Measurements from ENCODE around the gene VPS37C. TPM values are rescaled to one million over a fixed set of nuclear protein-coding genes. Genes with fewer than 3 reads are reported as not detected.

The VPS37C gene
- total RNA-seq, 1 experiment from 2014 or later = 23.1 TPM

DNA sequence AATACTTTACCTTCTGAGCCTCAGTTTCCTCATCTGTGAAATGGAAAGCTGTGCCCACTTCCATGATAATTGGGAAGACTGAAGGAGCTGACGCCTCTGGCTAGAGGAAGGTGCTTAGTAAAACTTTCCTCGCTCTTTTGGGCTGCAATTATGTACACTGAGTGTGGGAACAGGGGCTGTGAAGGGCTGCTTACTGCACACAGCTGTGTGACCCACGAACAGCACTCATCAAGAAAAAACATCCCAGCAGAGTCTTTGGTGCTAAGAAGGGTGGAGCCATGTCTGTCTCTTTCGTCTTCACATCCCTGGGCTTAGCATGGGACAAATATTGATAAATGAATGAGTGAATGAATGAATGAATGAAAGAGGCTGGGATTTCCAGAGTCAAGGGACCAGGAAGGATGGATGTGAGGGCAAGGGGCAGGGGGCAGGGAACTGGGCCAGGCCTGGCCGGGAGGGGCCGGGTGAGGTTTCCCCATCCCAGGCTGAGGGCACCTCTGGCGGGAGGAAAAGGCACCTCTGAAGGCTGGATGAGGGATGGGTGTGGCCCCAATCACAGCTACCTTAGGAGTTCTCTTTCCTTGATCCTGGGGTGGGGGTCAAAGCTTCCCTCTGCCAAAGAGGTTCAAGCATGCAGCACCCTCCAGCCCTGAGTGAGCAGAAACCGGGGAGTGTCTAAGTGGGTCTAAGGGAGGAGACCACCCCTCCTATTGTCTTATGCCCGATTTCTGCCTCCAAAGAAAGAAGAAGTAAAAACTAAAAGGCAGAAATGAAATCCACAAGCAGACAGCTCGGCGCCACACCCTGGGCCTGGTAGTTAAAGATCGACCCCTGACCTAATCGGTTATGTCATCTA, 68.1 kb downstream of the VPS37C start:
- POLR2A ChIA-PET = no interaction called here
- no peak for DNase-seq (ENCODE audit: low read depth, low spot score)

More for the DNA sequence above, 68.1 kb downstream of the VPS37C start:
- H3K27ac ChIP-seq (ENCODE audit: low read depth, low read length) = no peak overlapping the region
- H3K4me3 ChIP-seq (replicated peaks in 1 of 2; ENCODE audit: low read depth in 1 of 2, low read length in 2 of 2) = no peak overlapping the region
- no peak overlapping the region for H3K9ac ChIP-seq (ENCODE audit: low read length)
- no peaks in the 10 kb centered on the region for H3K9me3 ChIP-seq (ENCODE audit: control insufficient read depth in 1 of 2, insufficient read depth in 1 of 2, low read depth in 1 of 2, low read length in 2 of 2)
- H3K27me3 ChIP-seq (ENCODE audit: insufficient read depth, low read length) = no peaks in the 10 kb centered on the region
- BruUV-seq (replicated peaks) = no TSS peak
- no peaks in the 10 kb centered on the region for H3K79me2 ChIP-seq (ENCODE audit: insufficient read depth, low read length)
- no peaks in the 10 kb centered on the region for H4K20me1 ChIP-seq (ENCODE audit: insufficient read depth)
- H2AFZ ChIP-seq (ENCODE audit: low read depth, low read length, poor library complexity, severe bottlenecking) = no peak overlapping the region
- ATAC-seq = no peak
- intact Hi-C loops (cut with micrococcal nuclease) = no loop called here
- H3K4me2 ChIP-seq (ENCODE audit: low read length) = no peak overlapping the region
- ChIA-PET RAD21 (ENCODE audit: low non-redundant PET in 1 of 2, low total read pairs in 2 of 2, uncharacterized antibody in 2 of 2, unreplicated experiment in 2 of 2) (no interaction called here), CTCF (no interaction called here)
- H3K9me2 ChIP-seq (ENCODE audit: insufficient read depth) = no peaks in the 10 kb centered on the region
- H3K4me1 ChIP-seq (ENCODE audit: control insufficient read depth in 1 of 2, insufficient read depth in 2 of 2, low read length in 2 of 2) = peaks cover 0 to 6% of the 10 kb centered on the region in 2 experiments; a peak in 2 of 4 replicates
- H3K36me3 ChIP-seq (ENCODE audit: control insufficient read depth in 1 of 2, insufficient read depth in 2 of 2, low read length in 2 of 2) = no peaks in the 10 kb centered on the region
- TF ChIP-seq, protein P1, sequence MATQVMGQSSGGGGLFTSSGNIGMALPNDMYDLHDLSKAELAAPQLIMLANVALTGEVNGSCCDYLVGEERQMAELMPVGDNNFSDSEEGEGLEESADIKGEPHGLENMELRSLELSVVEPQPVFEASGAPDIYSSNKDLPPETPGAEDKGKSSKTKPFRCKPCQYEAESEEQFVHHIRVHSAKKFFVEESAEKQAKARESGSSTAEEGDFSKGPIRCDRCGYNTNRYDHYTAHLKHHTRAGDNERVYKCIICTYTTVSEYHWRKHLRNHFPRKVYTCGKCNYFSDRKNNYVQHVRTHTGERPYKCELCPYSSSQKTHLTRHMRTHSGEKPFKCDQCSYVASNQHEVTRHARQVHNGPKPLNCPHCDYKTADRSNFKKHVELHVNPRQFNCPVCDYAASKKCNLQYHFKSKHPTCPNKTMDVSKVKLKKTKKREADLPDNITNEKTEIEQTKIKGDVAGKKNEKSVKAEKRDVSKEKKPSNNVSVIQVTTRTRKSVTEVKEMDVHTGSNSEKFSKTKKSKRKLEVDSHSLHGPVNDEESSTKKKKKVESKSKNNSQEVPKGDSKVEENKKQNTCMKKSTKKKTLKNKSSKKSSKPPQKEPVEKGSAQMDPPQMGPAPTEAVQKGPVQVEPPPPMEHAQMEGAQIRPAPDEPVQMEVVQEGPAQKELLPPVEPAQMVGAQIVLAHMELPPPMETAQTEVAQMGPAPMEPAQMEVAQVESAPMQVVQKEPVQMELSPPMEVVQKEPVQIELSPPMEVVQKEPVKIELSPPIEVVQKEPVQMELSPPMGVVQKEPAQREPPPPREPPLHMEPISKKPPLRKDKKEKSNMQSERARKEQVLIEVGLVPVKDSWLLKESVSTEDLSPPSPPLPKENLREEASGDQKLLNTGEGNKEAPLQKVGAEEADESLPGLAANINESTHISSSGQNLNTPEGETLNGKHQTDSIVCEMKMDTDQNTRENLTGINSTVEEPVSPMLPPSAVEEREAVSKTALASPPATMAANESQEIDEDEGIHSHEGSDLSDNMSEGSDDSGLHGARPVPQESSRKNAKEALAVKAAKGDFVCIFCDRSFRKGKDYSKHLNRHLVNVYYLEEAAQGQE (IDR thresholded peaks at IDR 0.05; ENCODE audit: low read depth) = no peak
- TF ChIP-seq, protein P2, sequence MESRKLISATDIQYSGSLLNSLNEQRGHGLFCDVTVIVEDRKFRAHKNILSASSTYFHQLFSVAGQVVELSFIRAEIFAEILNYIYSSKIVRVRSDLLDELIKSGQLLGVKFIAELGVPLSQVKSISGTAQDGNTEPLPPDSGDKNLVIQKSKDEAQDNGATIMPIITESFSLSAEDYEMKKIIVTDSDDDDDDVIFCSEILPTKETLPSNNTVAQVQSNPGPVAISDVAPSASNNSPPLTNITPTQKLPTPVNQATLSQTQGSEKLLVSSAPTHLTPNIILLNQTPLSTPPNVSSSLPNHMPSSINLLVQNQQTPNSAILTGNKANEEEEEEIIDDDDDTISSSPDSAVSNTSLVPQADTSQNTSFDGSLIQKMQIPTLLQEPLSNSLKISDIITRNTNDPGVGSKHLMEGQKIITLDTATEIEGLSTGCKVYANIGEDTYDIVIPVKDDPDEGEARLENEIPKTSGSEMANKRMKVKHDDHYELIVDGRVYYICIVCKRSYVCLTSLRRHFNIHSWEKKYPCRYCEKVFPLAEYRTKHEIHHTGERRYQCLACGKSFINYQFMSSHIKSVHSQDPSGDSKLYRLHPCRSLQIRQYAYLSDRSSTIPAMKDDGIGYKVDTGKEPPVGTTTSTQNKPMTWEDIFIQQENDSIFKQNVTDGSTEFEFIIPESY (IDR thresholded peaks at IDR 0.05; ENCODE audit: extremely low read depth, insufficient replicate concordance, low read length) = no peak
- TF ChIP-seq EGR1 (IDR thresholded peaks at IDR 0.05; ENCODE audit: low read depth) (no peak), POLR2AphosphoS5 (IDR thresholded peaks at IDR 0.05; ENCODE audit: low read depth, low read length) (no peak), SIN3A (IDR thresholded peaks at IDR 0.05; ENCODE audit: low read depth) (no peak), SP1 (IDR thresholded peaks at IDR 0.05; ENCODE audit: low read depth) (no peak), FOSL1 (IDR thresholded peaks at IDR 0.05; ENCODE audit: low read depth) (no peak), SRF (IDR thresholded peaks at IDR 0.05; ENCODE audit: low read depth) (no peak)
- TF ChIP-seq, protein P3, sequence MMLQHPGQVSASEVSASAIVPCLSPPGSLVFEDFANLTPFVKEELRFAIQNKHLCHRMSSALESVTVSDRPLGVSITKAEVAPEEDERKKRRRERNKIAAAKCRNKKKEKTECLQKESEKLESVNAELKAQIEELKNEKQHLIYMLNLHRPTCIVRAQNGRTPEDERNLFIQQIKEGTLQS (IDR thresholded peaks at IDR 0.05) = no peak

Data from HCT116 (cell line).